ENCODE measurements around the gene PRSS33.
A peak's percentile ranks its signal among the peaks of the same experiment; 100 is the strongest.

The PRSS33 gene

DNA sequence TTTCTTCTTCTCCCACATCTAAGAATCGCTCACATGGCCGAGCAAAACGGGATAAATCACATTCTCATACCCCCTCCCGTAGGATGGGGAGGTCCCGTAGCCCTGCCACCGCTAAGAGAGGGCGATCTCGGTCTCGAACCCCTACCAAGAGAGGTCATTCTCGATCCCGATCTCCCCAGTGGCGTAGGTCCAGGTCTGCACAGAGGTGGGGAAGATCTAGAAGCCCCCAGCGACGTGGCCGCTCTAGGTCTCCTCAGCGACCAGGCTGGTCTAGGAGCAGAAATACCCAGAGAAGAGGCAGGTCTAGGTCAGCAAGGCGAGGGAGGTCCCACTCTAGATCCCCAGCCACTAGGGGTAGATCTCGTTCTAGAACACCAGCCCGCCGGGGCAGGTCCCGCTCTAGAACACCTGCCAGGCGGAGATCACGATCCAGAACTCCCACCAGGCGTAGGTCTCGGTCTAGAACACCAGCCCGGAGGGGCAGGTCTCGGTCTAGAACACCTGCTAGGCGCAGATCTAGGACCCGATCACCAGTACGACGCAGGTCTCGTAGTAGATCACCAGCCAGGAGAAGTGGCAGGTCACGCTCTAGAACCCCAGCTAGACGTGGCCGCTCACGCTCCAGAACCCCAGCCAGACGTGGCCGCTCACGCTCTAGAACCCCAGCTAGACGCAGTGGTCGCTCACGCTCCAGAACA, 25.3 kb downstream of the PRSS33 start:
- no peak for DNase-seq

DNA sequence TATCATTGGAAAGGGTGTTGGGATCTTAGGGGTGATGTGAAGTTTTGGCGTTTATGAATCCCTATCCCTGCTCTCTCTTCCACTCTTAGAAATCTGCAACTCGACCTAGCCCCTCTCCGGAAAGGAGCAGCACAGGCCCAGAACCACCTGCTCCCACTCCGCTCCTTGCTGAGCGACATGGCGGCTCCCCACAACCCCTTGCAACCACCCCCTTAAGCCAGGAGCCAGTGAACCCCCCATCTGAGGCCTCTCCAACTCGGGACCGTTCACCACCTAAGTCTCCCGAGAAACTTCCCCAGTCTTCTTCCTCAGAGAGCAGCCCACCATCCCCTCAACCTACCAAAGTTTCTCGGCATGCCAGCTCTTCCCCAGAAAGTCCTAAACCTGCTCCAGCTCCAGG, 25.9 kb downstream of the PRSS33 start:
- DNase-seq, result no peak

DNA sequence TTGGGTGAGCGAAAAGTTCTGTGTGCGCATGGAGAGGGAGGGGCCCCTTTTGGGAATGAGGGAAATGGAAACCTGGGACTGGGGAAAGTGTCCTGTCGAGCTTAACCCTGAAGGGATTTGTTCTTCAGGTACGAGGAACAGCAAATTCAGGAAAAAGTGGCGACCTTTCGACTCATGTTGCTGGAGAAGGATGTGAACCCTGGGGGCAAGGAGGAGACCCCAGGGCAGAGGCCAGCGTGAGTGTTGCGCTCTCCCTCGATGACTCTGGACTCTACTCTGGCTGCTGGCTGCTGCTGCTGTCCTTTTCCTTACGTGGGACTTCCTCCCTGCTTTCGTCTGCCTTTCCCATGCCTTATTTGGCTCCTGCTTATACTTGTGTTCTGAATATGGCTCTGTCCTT, 30.0 kb downstream of the PRSS33 start:
- DNase-seq, result no peak

DNA sequence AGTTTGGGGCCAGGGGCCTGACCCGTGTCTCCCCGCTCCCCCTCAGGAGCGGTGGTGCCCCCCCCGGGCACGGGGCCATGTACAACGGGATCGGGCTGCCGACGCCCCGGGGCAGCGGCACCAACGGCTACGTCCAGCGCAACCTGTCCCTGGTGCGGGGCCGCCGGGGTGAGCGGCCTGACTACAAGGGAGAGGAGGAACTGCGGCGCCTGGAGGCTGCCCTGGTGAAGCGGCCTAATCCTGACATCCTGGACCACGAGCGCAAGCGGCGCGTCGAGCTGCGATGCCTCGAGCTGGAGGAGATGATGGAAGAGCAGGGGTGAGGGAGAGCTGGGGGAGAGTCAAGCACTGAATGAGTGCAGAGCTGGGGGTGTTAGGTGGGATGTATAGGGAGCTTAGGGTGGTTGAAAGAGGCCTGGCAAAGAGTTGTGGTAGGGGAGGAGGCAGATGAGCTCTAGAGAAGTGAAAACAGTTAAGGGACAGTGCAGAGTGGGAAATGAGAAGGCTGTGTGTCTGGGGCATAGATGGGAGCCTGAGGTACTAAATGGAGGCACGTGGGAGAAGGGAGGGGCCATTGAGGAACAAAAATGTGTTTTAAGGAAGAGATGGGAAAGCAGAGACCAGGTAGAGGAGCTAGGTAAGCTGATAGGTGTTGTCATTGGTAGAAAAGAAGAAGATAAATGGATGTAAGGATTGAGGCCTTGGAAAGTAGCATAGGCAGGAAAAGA, 30.9 kb downstream of the PRSS33 start:
- no peak for DNase-seq

DNA sequence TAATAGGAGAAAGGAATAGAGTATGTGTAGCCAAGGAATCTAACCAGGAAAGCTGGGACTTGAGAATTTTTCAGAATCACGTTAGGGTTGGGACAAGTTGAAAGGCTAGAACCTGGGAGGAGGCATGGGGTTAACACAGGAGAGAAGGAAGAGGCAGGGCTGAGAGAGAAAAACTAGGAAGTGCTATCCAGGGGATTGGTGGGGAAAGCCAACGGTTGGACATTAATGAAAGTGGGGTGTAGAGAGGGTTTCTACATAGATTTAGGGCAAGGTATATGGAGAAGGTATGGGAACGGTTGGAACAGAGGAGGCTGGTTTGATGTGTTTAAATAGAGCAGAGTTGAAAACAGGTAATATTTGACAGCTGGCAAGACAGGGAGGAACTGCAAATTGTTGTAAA, 32.2 kb downstream of the PRSS33 start:
- DNase-seq, result no peak

DNA sequence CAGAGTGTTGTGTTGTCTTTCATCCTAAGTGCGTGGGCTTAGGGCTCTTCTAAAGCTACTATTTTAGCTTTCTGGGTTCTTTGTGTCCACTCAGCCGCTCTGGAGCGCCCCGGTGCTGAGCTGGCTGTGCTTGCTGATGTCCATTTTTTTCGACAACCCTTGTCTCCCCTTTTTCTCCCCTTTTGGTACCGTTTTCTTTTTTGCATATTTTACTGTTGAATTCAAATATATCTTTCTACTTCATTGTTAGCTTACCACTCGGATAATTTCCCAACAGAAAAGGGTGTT, 33.7 kb downstream of the PRSS33 start:
- no peak for DNase-seq

DNA sequence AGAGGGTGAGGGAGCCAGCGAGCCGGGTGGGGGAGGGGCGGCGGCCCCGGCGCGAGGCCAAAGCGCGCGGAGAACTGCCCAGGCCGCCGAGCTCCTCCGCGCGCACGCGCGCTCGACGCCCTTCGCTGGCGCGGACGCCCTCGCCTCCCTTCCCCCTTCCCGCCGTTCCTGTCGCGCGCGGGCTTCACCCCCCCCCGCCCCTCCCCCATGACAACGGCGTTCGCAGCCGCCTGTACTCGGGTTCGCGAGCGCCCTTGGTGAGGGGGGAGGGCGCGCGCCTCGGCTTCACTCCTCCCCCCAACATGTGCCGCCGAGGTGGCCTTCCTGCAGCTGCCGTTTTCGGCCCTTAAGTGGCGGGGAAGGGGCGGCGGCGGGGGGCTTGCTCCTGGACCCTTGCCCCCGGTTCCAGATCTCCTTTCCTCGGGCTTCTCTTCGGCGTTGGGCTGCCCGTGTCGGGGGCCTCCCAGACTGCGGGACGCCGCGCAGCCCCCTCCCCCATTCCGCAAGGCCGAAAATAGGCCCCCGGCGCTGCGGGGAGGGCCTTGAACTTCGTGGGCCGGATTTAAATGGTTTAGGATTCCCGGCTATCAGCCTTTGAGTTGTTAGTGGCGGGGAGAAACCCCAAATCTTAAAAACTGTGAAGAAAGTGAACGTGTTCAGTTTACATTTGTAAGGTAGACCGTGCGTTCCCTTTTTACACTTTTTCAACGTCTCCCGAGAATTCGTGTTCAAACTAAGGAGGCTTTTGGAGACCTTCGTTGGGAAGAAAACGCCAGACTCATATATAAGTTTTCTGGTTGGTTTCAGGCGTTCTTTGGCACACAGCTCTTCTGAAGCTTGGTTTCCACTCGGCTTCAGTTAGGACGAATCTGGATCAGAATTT, 34.3 kb downstream of the PRSS33 start:
- DNase-seq, result peak; percentile 59

DNA sequence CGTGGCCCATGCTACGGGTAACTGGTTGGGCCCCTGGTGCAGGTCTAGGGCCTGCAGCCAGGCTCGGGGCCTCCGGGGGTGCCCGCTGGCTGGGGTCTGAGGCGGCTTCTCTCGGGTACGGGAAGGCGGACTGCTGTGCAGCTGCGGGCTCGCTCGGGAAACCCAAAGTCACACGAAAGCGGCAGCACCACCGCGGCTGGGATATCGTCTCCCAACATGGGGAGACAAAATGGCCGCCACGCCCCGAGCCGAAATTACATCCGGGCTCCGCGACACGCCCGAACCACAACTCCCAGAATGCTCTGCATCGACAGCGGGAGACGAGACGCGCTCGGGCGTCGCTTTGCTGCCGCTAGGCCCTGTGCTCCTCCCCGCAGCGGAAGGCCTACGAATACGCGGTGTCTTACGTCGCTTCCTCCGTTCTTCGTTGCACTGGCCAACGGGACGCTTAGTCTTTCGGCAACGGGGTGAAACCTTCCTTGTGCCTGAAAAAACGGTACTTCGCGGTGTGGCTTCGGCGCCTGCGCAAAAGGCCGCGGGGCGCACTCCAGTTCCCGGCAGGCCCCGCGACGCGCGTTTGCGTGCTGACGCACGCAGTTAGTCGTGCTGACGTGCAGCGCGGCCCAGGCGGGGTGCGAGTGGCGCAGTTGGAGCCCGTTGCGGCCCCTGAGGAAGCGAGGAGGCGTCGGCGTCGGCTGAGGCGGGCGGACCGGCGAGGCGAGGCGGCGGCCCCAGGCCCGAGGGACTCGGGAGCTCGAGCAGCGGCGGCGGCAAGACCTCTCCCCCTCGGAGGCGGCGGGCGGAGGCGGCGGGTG, 35.1 kb downstream of the PRSS33 start, which contains the start of gene SRRM2:
TSS of gene SRRM2 (plus strand) at position 604 of the 815 bp plus-strand sequence. CDS start 3,727 bp downstream, outside the sequence.
- peak; percentile 94 for DNase-seq

DNA sequence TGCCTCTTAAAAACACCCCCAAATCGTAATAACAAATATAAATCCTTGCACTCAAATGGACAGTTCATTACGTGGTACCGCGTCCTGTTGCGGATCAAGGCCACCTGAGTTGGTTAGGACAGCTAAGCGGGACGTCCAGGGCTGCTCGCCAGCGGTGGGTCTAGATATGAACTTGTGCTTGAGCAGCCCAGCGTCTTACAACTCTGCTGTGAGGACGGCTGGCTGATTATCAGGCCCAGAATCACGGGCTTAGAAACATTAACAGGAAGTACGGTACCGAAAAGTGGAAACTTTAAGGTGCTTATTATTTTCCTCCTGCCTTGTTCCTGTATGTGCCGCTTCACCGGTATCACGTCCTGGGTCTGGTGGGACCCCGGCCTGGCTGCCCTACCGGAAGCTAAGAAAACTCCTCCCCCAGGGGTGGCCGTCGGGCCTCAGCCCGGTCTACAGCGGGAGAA, 35.8 kb downstream of the PRSS33 start:
- peak; percentile 76 for DNase-seq

DNA sequence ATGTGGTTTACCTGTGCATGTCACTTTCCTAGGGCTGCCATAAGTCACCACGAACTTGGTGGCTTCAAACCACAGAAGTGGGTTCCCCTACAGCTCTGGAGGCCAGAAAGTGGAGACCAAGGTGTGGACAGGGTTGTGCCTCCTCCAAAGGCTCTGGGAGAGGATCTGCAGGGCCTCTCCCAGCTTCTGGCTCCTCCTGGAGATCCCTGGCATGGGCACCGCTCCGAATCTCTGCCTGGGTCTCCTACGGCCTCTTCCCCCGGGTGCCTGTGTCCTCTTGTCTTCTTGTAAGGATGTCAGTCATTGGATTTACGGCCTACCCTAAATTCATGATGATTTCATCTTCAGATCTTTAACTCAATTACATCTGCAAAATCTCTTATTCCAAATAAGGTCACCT, 37.4 kb downstream of the PRSS33 start:
- DNase-seq, result no peak

DNA sequence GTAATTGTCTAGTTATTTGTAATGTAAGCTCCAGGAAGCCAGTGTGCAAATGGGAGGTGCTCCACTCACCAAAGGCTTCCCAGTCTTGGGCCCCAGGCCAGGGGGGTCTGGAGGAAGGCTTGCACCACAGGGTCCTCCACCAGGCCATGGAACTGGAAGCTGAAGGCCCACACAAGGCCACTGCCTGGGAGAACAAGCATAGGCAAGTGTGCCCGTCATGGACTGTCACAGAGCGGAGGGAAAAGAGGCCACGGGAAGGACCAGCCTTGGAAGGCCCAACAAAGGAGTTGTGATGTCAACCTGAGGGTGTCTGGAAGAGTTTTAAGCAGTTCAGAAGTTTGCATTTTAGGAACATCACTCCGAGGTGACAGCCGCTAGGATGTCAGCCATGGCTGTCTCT, 37.9 kb downstream of the PRSS33 start:
- no peak for DNase-seq

DNA sequence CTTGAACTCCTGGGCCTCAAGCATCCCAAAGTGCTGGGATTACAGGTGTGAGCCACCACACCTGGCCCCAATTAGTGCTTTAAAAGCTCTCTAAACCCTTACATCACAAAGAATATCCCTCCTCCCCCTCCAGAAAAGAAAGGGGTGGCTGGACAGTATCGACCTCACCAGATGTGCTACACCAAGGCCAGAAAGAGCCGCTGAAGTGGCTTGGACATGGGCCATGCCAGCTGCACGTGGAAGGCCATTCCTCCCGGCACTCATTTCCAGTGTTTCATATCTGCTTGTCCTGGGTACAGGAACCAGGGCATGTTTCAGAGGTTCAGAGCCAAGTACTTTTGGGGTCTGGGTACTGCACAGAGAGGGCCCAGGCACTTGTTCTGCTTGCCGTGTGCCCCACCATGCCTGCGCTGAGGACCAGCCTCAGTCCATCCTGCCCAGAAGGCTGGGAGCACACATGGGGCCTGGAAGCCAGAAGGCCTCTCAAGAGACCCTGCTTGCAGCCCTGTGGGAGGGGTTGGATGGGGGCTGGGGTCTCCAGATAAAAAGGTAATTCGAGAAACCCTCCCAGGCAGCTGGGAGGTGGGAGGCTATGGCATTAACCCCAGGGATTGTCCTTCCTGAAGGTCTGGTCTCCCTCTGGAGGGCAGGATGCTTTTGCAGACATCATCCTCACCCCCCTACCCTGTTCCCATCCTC, 38.5 kb downstream of the PRSS33 start:
- peak; percentile 13 for DNase-seq

DNA sequence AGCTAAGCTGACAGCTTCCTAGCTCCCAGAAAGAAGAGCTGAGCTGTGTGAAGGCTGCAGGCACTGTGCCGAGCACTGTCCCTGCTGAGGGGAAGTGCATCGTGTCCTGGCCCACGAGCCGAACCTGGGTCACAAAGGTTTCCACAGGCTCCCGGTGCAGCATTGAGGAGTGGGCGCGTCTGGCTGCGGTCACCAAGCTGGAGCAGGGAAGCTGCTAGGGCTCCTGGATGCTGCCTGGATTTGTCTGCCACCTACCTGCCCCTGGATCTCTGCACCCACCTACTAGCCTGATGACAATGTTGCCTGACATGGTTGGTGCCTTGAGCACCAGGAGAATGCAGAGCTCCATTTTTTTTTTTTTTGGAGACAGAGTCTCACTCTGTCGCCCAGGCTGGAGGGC, 41.4 kb downstream of the PRSS33 start:
- no peak for DNase-seq

DNA sequence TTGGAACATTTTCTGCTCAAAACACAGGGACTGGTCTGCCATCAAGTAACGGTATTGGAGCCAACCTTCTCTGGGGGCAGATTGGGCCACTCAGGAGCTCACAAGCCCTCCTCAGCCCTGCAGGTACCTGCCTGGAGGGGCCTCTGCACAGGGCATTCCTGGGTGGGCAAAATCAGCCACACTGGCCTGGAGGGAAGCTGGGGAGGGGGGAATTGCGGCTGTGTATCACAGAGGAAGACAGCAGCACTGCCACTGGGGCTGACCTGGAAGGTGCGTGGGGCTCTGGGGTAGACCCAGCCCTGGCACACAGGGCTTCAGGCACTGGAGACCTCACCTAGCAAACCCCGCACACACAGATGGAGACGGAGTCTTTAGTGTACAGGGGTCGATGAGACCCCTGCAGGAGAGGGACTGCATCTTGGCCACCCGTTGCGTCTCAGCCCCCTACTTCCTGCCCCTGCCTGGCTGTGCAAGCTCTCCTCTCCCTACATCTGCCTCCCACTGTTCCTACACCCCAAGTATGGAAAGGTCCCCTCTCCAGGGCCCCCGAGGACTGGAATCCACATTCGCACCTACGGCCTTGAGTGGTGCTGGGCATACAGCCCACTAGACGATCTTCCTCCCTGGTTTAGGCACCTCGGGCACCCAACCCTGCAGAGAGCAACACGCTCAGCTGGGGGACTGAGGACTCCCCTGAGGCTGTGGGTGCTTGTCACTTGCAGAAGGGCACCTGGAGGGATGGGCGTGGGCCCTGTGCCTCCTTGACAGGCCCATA, 42.1 kb downstream of the PRSS33 start:
- DNase-seq, result no peak

DNA sequence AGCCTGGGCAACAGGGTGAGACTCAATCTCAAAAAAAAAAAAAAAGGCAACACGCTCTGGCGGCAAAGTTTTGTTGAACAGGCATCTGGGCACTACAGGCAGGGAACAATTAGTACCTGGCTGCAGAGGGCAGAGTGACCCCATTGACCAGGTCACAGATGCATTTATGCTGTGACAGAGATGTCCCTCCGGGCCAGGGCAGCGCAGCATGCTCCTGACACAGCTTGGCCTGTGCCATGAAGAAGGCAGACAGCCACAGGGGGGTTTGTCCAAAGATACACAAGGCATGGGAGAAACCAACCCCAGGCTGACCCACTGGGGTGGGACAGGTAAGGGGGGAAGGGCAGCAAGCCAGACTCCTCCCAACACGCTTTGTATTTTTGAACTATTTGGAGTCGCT, 42.6 kb downstream of the PRSS33 start:
- DNase-seq, result no peak

DNA sequence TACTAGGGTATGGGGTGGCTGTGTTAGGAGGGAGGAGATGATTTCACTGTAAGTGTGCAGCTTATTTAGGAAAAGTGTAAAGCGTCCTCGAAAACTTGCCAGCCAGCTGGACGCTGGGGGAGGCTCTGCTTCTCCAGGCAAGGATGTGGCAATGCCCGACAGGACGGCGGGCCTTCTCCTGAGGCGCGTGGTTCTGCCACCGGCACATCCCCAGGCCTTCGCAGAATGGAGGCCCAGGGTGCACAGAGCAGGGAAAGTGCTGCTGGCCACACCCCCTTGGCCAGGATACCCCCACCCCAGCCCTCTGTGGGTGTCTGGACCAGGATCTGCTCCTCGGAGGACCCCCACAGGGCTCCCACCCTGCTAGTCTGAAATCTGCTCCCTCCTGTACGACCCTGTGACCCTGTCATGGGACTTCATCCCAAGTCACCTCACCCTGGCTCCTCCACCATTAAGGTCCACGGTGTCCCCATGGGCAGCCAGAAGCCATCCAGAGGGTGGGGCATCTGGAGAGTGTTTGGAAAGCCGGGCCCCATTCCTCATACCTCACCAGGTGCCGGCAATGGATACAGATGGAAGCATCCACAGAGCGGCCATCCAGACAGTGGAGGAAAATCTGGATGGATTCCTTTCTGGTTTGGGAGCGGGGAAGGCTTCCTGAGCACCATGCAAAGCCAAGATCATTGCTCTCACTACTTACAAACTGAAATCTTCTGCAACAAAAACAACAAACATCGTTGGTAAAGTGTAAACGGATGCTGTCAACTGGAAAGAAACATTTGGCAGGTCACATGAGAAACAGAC, 44.2 kb downstream of the PRSS33 start:
- no peak for DNase-seq

DNA sequence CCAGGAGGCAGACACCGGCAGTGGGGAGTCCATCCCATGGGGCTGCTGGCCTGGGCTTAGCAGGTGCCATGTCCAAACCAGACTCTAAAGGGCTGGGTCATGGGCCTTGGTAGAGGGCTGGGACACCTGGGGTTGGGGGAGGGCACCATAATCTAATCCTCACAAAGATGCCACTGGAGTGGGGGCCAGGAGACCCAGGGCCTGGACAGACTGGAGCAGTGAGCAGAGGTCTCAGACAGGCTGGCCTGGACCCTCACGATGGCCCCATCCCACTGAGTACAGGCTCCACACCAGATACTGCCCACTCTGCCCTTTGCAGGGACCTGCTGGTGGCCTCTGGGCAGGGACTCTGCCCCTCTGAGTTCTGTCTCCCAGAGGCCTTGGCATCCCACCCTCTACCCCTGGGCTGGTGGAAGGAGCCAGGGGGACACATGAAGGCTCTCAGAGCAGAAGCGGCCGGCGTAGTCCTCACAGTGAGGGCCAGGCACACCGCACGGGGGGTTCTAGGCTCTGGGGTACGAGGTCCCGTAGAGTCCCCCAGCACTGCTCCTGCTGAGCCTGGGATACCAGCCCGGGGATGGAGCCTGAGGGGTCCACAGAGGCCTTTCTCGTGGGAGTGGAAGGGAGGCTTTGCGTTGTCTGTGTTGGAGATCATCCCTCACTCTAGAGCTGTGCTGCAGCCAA, 44.9 kb downstream of the PRSS33 start:
- DNase-seq, result no peak

DNA sequence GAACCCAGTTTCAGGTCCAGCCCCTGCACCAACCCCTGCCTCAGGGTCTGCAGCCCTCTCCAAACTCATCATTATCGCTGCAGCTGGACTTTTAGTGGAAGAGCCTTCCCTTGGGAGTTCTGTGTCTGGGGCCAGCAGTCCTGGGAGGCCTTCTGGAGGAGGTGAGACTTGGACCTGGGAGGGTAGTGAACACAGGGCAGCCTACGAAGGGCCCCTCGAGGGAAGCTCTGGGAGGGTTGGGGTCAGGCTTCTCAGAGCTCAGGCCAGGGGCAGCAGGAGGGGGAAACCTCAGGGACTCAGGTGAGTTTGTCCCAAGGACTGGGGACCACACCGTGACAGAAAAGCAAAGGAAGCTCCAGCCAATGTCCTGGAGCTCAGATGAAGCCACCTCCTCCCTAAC, 46.2 kb downstream of the PRSS33 start:
- no peak for DNase-seq

DNA sequence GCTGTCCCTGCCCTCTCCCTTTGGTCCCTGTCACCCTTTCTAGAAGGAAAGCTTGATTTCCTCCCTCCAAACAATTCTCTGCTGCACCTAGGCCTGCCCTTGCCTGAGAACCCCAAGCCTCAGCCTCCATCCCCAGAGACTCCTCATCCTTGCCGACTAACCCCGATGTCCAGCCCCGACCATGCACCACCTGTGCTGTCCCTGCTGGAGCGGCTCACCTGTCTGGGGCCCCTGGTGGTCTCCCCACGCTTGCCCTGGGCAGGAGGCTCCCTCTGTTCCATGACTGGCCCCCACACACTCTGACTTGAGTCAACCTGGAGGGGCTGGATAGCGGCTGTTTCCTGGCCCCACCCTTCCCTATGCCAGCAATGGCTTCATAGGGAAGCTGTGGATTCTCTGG, 46.9 kb downstream of the PRSS33 start:
- DNase-seq, result no peak
